Measurements from ENCODE around the gene GABRD.

DNA sequence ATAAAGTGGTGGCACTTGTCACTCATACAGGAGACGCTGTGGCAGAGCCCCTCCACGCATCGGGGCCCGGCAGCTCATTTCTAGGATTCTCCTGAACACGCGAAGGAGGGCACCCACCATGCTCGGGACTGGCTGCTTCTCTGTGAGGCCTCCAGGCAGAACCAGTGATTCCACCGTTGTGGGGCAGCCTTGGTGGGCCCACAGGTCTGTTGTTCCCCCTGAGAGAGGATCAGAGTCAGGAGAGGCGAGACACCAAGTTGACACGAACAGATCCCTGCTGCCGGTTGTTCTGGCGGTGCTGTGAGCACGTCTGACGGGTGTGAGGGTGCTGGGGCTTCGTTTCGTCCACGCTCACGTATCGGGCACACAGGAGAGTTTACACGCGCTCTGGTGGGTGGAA, 57.7 kb downstream of the GABRD start:
- TF ChIP-seq CEBPB (IDR thresholded peaks at IDR 0.05; ENCODE audit: borderline replicate concordance in 1 of 2, low read depth in 2 of 2, low read length in 2 of 2) (no peak), JUND (IDR thresholded peaks at IDR 0.05; ENCODE audit: low read depth, low read length) (no peak), STAT1 (conservative IDR thresholded peaks at IDR 0.05) (no peak)
- TF ChIP-seq, protein P1, sequence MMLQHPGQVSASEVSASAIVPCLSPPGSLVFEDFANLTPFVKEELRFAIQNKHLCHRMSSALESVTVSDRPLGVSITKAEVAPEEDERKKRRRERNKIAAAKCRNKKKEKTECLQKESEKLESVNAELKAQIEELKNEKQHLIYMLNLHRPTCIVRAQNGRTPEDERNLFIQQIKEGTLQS (IDR thresholded peaks at IDR 0.05; ENCODE audit: borderline replicate concordance, extremely low read depth, low read depth, low read length): no peak

Data from GM12878 (cell line).